Left colon (tissue), 2 donors: ENCODE results near the gene TMEM270. TPM values are rescaled to one million over a fixed set of nuclear protein-coding genes. Genes with fewer than 3 reads are reported as not detected.

Experiments used
- ATAC-seq: fragments of 200-7000 bp; cut with Tn5 transposase; one replicate; pipeline ENCODE4 v1.9.1; 2020; ENCODE audit warnings: mild to moderate bottlenecking, moderate library complexity
- DNase-seq, 2 donors: peaks; one replicate each; pipeline ENCODE4 v3.0.0-alpha.2; 2020
- intact Hi-C, 2 donors: fragments of 100-400 bp; cut with DNase I in 1 of 2; cut with micrococcal nuclease in 1 of 2; formaldehyde crosslinking; loops; one replicate each; pipeline versions ENCODE4 v1.11.2 to v1.14.0; 2022; cut with DNase I, micrococcal nuclease
- total RNA-seq, 2 donors: library from RNA; stranded (reverse); fragmentation: NEBNext Ultra II Directional; extraction: Animal tissue kit (Norgen Biotek cat#: 25700); gene quantifications; one replicate each; pipeline ENCODE4 v1.2.1, GENCODE V29; 2021
- donor health status: DM: no; HTN: no; CAD: no.
- donor health status: DM: yes; HTN: yes; CAD: no.

TMEM270 gene
- total RNA-seq, 2 donors from 2014 or later: not detected

DNA sequence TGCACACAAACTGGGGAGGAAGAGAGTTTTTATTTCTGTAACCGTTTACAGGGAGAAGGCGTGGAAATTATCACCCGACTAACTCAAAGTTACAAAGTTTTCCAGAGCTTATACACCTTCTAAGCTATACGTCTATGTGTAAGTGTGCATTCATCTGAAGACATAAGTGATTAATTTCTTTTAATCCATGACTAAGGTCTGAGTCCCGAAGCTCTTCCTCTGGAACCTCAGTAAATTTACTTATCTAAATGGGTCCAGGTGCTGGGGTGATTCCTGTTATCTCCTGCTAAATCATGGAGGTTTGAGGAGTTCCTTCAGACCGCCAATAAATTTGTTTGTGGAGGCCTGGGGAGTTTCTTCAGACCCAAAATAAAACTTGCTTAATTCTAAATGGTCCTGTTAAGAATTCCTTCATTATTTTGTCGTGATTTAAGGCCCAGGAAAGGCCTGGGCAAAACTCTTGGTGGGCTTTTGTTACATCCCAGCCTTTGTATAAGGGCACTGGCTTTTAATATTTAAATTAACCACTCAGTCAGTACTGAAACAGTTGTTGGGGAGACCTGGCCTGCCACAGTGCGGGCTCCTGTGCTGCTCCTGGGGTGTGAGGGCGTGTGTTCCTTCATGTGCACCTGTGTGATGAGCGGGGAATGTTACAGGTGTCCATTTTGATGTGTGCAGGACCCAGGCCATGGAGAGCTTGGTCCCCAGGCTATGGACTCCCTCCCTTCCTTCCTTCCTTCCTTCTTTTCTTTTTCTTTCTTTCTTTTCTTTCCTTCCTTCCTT is 12.8 kb upstream of the TMEM270 start:
- no peak for DNase-seq
- ATAC-seq: no peak
- intact Hi-C loops: no loop called here

DNA sequence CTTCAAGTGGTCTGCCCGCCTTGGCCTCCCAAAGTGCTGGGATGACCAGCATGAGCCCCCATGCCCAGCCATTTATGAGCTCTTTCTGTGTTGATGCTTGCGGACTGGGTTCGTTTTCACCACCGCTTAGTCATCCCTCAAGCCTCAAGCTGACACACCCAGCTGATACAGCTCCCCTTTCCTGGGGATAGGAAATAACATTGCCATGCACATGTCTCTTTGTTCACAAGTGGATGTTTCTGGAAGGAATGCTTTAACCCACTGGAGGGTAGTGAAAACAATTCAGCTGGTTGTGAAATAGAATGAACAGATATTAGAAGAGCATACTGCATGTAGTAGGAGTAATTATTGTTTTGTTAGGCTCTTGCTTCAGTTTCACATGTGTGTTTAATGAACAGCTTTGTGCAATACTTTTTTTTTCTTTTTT is 10.2 kb upstream of the TMEM270 start:
- peak; percentile 60 for ATAC-seq
- intact Hi-C loops: loop anchor here in 1 of 2 donors (5.0 to 10.0 kb wide), 2 partner anchors 38 to 106 kb away; no protein-coding TSS in a partner anchor
- peak; percentile 36 to 60 for DNase-seq

DNA sequence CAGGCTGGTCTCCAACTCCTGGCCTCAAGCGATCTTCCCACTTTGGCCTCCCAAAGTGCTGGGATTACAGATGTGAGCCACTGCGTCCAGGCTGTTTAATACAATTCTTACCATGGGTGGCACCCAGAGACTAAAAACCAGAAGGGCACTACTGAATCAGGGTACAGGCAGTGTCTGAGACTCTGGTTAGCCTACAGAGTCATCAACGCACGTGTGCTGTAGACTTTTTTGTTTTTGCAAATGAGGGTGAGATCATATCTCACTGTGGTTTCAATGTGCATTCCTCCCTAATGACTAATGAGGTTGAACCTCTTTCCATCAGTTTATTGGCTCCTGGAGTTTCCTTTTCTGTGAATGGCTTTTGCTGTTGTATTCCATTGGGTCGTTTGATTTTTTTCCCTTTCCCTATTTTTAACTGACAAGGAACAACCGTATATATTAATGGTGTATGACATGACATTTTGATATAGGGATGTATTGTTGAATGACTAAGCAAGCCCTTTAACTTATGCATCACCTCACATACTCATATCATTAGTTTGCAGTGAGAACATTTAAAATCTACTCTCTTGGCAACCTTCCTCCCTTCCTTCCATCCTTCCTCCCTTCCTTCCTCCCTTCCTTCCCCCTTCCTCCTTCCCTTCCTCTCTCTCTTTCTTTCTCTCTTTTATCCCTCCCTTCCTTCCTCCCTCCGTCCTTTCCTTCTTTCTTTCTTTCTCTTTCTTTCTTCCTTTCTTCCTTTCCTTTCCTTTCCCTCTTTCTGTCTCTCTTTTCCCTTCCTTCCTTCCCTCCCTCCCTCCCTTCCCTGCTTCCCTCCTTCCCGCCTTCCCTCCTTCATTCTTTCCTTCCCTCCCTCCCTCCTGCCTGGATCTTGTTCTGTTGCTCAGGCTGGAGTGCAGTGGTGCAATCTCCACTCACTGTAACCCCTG is 9.3 kb upstream of the TMEM270 start:
- DNase-seq (no peak), ATAC-seq (peak; percentile 43)
- intact Hi-C loops: loop anchor here in 1 of 2 donors (5.0 to 10.0 kb wide), 2 partner anchors 39 to 107 kb away; no protein-coding TSS in a partner anchor

DNA sequence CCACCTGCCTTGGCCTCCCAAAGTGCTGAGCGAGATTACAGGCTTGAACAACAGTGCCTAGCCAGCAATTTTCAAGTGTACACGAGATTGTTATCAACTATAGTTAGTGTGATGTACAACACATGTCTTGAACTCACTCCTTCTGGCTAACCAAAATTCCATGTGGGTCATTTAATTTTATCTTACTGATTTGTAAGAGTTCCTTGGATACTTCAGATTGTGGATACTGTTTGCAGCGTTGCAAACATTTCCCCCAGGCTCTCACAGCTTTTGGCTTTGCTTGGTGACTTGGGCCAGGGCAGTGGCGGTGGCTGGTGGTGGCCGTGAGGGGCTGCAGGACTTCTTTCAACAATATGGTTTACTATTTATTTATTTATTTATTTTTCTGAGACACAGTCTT is 8.5 kb upstream of the TMEM270 start:
- intact Hi-C loops: loop anchor here in 1 of 2 donors (5.0 to 10.0 kb wide), 2 partner anchors 40 to 108 kb away; no protein-coding TSS in a partner anchor
- no peak for DNase-seq
- ATAC-seq: no peak

DNA sequence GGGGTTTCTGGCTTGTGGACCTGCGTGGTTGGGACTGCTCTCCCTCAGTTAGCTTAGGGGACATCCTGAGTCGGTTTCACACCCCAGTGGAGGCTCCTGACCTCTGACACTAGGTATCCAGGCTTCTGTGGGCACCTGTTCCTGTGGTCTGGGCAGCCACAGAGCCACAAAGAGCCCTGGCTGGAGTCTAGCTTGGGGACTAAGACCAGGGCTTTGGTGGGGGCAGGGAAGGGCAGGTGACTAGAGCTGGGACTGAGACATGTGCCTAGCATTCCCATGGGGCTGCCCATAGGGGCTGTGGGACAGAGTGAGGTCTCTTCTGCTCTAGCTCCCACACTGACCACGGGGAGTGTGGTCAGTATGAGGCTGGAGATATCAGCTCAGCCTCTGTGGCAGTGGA is 4.0 kb upstream of the TMEM270 start:
- DNase-seq (no peak), ATAC-seq (no peak)
- intact Hi-C loops: loop anchor here in 1 of 2 donors (10.0 kb wide), 1 partner anchor 112 kb away; no protein-coding TSS in a partner anchor

DNA sequence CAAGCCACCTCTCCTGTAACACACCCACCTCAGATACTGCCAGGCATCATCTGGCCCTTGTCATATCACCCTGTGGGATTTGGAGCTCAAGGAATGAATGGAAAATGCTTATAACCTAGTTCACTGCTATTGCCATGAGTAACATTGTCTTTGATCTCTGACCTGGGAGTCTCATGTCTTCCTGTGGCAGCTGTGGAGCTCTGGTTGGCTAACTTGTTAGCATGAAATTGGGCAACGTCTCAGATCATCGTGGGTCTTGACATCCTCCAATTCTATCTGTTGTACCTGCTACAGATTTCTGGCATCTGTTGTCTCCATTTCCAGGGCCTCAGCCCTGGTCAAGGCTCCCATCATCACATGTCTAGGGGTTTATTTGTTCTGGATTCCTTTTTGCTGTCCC is 2.2 kb upstream of the TMEM270 start:
- intact Hi-C loops: loop anchor here in 1 of 2 donors (10.0 kb wide), 1 partner anchor 114 kb away; no protein-coding TSS in a partner anchor
- ATAC-seq (no peak), DNase-seq (no peak)

DNA sequence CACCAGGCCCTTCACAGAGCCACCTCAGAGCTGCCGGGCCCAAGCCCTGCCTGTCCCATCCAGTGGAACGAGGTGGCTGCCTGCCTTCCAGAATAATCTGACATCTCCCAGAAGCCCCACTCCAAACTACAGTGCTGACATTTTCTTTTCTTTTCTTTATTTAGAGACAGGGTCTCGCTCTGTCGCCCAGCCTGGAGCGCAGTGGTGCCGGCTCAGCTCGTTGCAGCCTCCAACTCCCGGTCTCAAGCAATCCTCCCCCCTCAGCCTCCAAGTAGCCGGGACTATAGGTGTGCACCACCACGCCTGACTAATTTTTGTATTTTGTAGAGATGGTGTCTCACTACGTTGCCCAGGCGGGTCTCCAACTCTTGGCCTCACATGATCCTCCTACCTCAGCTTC is 346 bp downstream of the TMEM270 start:
- no peak for ATAC-seq
- intact Hi-C loops: no loop called here

DNA sequence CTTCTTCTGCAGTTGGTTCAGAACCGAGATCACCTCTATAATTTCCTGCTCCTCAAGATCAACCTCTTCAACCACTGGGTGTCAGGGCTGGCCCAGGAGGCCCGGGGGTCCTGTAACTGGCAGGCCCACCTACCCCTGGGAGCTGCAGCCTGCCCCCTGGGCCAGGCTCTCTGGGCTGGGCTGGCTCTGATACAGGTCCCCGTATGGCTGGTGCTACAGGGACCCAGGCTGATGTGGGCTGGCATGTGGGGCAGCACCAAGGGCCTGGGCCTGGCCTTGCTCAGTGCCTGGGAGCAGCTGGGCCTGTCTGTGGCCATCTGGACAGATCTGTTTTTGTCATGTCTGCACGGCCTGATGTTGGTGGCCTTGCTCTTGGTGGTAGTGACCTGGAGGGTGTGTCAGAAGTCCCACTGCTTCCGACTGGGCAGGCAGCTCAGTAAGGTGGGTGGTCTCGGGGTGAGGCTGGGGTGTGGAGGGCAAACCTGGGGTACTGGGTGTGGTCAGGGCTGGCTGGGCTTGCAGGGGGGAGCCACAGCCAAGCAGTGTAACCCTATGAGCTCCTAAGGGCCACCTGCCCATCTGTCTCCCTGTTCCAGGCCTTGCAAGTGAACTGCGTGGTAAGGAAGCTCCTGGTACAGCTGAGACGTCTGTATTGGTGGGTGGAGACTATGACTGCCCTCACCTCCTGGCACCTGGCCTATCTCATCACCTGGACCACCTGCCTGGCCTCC is 4.2 kb downstream of the TMEM270 start:
- intact Hi-C loops: no loop called here
- DNase-seq (no peak), ATAC-seq (peak; percentile 9)

More for the DNA sequence above, 346 bp downstream of the TMEM270 start:
- DNase-seq: no peak

DNA sequence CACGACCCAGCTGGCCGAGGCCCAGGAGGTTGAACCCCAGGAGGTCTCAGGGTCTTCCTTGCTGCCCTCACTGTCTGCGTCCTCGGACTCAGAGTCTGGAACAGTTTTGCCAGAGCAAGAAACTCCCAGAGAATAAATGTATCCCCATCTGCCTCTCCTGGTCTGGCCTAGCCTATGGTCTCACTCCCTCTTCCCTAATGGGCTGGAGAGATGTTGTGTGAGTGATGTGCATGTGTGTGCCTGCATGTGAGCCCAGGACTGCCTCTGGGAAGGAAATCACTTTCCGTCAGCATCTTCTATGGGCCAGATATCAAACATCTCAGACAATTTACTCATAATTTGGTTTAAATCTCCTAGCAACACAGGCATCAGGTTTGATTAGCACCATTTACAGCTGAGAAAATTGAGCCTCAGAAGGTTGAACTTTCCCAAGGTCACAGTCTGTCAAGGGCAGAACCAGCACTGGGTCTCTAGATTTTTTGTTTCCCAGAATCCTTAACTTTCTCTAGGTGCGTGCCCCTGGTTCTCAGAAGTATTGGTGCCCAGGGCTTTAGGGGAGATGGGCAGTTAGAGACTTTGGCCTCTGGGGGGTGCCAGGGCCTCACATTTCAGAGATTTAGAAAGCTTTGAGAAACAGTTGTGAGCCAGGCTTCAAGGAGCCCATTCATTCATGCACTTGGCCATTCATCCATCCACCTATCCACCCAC is 4.9 kb downstream of the TMEM270 start:
- ATAC-seq: peak; percentile 76
- intact Hi-C loops: no loop called here
- DNase-seq: peak in 1 of 2 donors; percentile 43

DNA sequence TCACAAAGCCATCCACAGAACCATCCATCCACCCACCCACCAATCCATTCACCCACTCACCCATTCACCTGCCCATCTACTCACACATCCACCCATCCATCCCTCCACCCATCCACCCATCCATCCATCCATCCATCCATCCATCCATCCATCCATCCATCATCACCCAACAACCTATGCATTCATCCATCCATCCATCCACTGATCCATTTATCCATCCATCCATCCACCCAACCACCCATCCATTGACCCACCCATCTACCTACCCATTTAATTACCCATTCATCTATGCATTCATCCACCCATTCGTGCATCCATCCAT is 5.4 kb downstream of the TMEM270 start:
- DNase-seq (no peak), ATAC-seq (no peak)
- intact Hi-C loops: no loop called here

DNA sequence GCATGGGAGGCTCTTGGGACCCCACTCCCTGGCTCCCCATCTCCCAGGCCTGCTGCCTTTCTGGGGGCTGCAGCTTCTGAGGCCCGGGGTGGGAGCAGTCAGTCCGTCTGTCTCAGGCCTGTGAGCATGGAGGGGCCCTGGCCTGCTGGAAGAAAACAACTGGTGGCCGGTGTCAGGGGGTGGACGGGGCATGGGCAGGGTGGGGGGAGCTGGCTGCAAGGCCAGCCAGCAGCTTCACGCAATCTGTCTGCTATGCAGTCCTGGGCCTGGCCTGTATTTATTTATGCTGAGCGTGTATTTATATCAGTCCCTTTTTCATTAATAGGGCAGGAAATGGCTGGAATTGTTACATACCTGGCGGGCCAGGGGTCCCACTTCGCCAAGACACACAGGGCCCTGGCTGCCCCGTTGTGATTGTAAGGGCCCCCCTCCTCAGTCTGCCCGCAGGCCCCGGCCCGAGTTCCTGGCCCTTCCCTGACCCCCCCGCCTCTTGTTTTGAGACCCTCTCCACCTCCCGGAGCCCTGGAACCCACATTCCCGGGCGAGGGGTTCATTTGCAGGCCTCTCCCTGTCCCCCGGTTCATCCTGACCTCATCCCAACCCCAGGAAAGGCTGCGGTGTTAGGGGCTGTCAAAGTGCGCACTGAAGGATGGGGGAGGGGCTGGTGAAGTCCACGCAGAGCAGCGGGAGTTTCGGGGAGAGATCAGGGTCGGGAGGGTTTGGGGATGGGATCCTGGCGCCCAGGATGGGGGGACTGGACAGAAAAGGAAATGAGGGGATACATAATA is 8.2 kb downstream of the TMEM270 start:
- ATAC-seq (no peak), DNase-seq (no peak)
- intact Hi-C loops: no loop called here

DNA sequence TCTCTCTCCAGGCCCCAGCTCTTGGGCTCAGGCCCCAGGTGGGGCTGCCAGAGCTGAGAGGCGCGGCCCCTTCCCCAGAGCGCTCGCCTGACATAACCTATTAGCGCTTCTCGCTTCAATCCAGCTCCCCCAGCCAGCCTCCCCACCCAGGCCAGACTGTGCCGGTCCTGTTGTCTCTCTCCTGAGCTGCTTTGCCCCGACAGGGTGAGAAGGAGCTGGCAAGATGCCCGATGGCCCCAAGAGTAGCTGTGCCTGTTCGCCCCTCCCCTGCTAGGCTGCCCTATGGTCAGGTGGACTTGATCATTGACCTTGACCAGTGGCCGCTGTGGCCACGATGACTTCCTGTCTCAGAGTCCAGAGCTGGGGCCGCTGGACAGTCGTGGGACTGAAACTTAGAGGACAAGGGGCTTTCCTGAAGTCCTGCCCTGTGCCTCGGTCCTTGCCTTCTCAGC is 9.1 kb downstream of the TMEM270 start:
- peak; percentile 8 for ATAC-seq
- intact Hi-C loops: no loop called here

DNA sequence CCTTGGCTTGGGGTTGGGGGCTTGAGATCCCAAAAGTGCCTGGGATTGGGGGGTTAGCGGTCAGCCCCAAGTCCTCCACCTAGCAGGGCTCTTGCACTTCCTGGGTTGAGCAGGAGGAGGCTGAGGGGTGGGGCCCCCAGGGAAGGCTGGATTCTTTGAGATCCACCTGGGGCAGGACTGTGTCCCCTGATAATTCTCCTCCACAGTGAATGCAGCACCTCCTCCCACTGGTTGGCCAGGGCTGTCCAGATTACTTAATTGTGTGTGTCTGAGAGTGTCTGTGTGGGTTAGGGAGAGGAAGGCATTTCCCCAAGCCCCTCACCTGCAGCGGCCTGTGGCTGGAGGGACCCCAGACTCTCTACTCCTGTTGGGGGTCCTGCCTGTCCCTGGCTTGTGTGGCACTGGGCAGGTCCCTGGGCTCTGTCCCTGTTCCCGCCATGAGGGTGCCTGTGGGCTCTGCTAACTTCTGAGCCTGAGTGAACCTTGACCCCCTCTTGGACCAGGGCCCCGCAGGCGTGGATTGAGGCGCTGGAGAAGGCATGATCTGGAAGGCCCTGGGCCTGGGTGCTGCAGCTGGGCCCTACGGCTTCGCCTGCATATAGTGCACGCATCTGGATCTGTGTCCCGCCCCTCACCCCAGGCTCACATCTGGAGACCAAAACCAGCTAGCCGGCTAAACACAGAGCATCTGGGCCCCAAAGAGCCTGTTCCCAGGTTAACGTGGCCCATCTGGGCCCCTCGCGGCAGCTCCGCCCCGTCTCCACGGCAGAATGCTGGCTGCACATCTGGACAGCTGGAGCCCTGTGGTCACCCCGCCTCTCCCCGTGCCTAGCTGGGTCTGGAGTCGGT is 10.4 kb downstream of the TMEM270 start:
- DNase-seq (peak in 1 of 2 donors; percentile 38), ATAC-seq (peak; percentile 75)
- intact Hi-C loops: no loop called here

More for the DNA sequence above, 9.1 kb downstream of the TMEM270 start:
- DNase-seq: no peak

DNA sequence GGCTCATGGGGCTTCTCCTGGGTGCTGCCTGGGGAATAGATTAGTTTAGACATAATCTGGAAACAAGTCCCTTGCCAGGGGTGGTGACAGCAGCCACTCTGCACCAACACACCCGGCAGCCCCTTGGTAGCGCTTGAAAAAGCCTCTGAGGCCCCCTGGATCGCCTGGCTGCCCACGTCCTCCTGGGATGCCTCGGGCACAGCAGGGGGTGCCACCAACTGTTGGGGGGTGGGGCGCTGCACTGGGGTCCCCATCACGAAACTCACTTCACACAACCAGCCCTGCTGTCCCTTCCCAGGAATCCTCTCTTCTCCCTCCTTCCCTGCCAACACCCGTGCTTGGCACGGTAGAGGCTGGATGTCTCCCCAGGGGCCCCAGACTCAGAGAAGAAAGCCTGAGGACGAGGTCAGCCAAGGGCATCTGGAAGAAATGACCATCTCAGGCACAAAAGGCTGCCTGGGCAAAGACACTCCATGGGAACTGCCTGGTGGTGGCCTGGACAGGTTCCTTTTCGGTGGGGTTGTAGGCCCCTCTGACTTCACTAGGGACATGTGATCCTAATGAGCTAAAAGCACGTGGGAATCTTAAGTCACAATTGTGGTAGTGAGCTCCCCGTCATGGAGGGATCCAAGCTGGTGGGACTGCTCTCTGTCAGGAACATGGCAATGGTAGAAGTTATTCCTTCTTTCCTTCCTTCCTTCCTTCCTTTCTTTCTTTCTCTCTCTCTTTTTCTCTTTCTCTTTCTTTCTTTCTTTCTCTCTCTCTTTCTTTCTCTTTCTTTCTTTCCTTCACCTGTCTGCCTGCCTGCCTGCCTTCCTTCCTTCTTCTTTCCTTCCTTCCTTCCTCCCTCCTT is 11.3 kb downstream of the TMEM270 start:
- intact Hi-C loops: no loop called here
- ATAC-seq (no peak), DNase-seq (no peak)

DNA sequence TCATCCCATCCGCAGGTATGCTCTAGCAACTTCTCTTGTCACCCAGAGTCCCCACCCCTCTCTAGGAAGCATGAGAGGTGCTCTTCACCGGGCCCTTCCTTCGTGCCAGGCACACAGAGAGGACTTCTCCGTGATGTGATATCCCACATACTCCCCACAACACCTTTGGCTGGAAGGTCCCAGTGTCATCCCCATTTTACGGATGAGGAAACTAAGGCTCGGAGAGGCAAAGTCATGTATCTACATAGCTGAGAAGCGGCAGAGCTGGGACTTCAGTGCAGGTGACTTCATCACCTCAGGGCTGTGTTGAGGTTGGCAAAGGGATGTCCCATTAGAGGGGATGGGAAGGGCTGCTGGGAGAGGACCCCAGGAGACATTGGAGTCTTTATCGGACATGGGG is 15.4 kb downstream of the TMEM270 start:
- no peak for ATAC-seq
- no peak for DNase-seq
- intact Hi-C loops: no loop called here

DNA sequence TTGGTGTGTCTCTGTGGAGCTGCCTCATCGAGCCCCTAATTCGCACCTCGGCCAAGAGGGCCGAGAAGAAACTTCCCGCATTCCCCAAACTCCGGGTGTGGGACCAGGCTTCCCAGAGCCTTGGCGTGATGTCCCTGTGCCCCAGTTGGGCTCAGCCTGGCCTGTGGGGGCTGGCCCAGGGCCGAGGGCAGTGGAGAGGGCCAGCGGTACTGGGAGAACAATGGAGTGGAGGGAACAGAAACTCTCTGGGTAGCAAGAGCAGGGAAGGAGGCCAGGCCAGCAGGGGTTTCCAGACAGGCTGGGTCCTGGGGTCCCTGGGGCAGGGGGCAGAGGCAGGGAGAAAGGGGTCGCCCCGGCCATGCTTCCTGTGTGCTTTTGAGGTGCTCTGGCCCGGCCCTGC is 16.0 kb downstream of the TMEM270 start:
- intact Hi-C loops: no loop called here
- DNase-seq (no peak), ATAC-seq (no peak)
